ENCODE measurements around the gene TPD52L2. TPM values are rescaled to one million over a fixed set of nuclear protein-coding genes. Genes with fewer than 3 reads are reported as not detected.
"Not testable (repeated sequence)": the region's sequence is repeated elsewhere in the genome, so short reads cannot be mapped to it uniquely, and the experiment has no call there.

The TPD52L2 gene
- total RNA-seq, 1 donor from 2014 or later, result 22.4 TPM

DNA sequence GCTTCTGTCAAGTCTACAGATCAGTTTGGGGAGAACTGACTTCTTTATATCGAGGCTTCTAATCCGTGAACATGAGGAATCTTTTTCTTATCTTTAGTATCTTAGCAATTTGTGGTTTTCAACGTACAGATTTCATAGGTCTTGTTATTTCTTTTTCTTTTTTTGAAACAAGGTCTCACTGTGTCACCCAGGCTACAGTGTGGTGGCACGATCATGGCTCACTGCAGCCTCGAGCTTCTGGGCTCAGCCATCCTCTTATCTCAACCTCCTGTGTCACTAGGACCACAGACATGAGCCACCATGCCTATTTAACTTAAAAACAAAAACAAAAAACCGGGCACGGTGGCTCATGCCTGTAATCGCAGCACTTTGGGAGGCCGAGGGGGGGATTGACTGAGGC is 59.2 kb downstream of the TPD52L2 start:
- FAIRE-seq (no peak), DNase-seq (ENCODE audit: low spot score in 2 of 2) (no peak)

- no peak for FAIRE-seq
- no peak for DNase-seq (ENCODE audit: low spot score in 2 of 2)
Observed at GRCh38 chr20:63926298-63926697, 61.2 kb downstream of the TPD52L2 start.

DNA sequence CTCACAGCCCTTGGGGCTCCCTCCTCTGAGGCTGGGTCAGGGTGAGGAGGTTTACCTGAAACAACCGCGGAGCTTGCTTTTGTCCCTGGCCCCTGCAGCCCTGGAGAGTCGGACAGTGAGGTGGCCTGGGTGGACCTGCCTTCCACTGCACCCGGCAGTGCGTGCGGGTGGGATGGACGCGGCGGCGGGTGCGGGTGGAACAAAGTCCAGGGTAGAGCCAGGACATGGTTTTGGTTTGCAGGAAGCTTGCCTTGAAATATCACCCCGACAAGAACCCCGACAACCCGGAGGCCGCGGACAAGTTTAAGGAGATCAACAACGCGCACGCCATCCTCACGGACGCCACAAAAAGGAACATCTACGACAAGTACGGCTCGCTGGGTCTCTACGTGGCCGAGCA is 64.0 kb downstream of the TPD52L2 start:
- DNase-seq (ENCODE audit: low spot score in 2 of 2) (no peak), FAIRE-seq (no peak)

DNA sequence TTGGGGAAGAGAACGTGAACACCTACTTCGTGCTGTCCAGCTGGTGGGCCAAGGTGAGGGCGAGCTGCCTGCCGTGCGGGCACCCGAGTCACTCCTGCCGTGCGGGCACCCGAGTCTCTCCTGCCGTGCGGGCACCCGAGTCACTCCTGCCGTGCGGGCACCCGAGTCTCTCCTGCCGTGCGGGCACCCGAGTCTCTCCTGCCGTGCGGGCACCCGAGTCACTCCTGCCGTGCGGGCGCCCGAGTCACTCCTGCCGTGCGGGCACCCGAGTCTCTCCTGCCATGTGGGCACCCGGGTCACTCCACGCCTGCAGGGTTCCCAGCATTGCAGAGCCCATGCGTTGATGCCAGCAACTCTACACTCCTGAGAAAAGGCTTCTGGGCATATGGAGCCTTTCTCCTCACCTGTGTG is 64.4 kb downstream of the TPD52L2 start:
- not testable (repeated sequence) for DNase-seq (ENCODE audit: low spot score in 2 of 2); FAIRE-seq

GRCh38 chr20:63930971-63931553 is 66.0 kb downstream of the TPD52L2 start:
- FAIRE-seq, result no peak
- DNase-seq (ENCODE audit: low spot score in 2 of 2), result no peak

GRCh38 chr20:63931735-63932134 is 66.7 kb downstream of the TPD52L2 start:
- no peak for FAIRE-seq
- DNase-seq (ENCODE audit: low spot score in 2 of 2), result no peak

DNA sequence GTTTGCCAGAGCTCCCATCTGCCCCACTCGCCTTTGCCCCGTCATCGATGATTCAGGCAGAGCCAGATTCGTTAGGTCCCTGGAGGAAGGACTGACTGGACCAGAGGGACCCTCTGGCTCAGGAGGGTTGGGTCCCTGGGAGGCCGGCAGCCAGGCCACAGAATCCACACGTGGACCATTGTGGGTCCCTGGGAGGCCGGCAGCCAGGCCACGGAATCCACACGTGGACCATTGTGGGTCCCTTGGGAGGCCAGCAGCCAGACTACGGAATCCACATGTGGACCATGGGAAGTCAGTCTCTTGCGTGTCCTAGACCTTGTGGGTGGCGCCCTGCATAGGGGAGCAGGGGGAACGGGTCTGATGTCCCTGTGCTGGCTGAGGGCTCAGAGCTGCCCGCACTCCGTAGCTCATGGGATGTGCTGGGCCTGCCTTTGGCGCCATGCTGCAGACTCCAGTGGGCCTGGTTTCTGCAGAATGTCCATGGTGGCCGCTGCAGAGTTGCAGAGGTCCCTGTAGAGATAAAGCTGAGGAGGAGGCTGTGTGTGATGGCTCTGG is 67.6 kb downstream of the TPD52L2 start:
- DNase-seq (ENCODE audit: low spot score in 2 of 2) (no peak), FAIRE-seq (no peak)

- DNase-seq (ENCODE audit: low spot score in 2 of 2) (no peak), FAIRE-seq (no peak)
Observed at GRCh38 chr20:63933646-63934045, 68.6 kb downstream of the TPD52L2 start.

- no peak for DNase-seq (ENCODE audit: low spot score in 2 of 2)
- FAIRE-seq, result no peak
Observed at GRCh38 chr20:63934271-63935068, 69.4 kb downstream of the TPD52L2 start.

DNA sequence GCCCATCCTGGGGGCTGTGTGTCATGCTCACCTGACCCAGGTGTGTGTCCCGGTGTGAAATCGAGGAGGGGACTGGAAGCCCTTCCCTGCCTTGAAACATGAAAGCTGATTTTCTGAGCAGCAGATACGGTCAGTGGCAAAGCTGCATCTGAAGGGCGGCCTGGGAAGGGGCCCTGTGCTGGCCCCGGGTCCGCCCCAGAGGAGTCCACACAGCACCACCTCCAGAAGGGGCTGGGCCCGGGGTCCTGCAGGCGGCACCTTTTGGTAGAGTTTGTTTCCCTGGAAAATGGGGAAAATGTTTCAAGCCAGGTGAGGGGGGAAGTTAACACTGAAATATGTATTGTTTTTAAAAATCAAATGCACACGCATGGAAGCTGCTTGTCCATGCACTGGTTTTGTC is 70.4 kb downstream of the TPD52L2 start:
- DNase-seq (ENCODE audit: low spot score in 2 of 2) (no peak), FAIRE-seq (no peak)

DNA sequence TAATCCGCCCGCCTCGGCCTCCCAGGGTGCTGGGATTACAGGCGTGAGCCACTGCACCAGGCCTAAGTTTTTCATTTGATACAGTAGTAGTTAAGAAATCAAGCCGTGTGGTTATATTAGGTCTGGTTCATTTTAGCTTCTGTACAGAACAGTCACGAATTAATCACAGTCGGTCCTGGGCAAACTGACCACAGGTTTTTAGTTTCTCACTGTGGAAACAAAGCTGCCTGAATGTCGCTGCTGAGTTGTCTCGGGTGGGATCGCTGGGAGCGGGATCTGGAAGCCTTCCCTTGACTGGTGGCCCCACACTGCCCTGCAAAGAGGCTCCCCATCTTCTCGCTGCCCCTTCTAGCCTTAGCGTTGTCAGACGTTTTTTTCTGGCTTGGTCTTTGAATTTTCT is 72.5 kb downstream of the TPD52L2 start:
- DNase-seq (ENCODE audit: low spot score in 2 of 2) (no peak), FAIRE-seq (no peak)

- FAIRE-seq (no peak), DNase-seq (ENCODE audit: low spot score in 2 of 2) (no peak)
Observed at GRCh38 chr20:63939061-63939935, 74.2 kb downstream of the TPD52L2 start.

DNA sequence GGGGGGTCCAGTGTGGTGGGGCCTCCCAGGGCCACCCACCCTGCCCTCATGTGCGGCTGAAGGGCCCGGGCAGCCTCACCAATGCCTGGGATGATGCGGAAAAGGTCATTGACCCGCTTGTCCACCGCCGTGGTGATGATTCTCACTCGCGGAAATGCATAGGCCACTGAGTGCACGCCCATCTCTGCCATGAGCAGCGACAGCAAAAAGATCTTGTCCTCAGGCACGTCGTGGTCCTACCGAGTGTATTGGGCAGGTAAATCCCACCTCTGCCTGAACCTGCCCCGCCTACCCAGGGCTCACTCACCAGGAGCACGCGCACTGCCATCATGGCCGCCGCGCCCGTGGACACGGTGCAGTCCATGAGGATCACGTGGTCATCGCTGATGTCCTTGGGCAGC is 75.0 kb downstream of the TPD52L2 start:
- FAIRE-seq (no peak), DNase-seq (ENCODE audit: low spot score in 2 of 2) (no peak)

GRCh38 chr20:63940472-63941266 is 75.6 kb downstream of the TPD52L2 start:
- FAIRE-seq (no peak), DNase-seq (ENCODE audit: low spot score in 2 of 2) (no peak)

Small RNAs within 50 kb of the gene (small RNA-seq; reads per million reads assigned to genes)
- gene MIR941-2, result not detected
- not detected for gene MIR941-4
- gene MIR941-5, result not detected
- 0.15 reads per million for gene RNU1-134P

Other genes with a start within 250 kb of the TPD52L2 start
- gene GMEB2, start 238.2 kb upstream of the TPD52L2 start, total RNA-seq, result 6.1 TPM
- 104 TPM for gene STMN3, start 211.8 kb upstream of the TPD52L2 start, total RNA-seq
- gene RTEL1, start 207.0 kb upstream of the TPD52L2 start, total RNA-seq, result 8.2 TPM
- not detected for gene TNFRSF6B, start 168.6 kb upstream of the TPD52L2 start, total RNA-seq
- 18.3 TPM for gene ARFRP1, start 157.3 kb upstream of the TPD52L2 start, total RNA-seq
- gene ZGPAT, start 157.2 kb upstream of the TPD52L2 start, total RNA-seq, result 6.5 TPM
- gene LIME1, start 128.6 kb upstream of the TPD52L2 start, total RNA-seq, result 4.9 TPM
- gene SLC2A4RG, start 125.5 kb upstream of the TPD52L2 start, total RNA-seq, result 1.2 TPM
- gene ZBTB46, start 34.0 kb upstream of the TPD52L2 start, total RNA-seq, result 22.4 TPM
- gene ABHD16B, start 3.8 kb upstream of the TPD52L2 start, total RNA-seq, result not detected
- 102 TPM for gene DNAJC5, start 29.9 kb downstream of the TPD52L2 start, total RNA-seq
- 14.3 TPM for gene UCKL1, start 91.1 kb downstream of the TPD52L2 start, total RNA-seq
- 15.9 TPM for gene ZNF512B, start 104.7 kb downstream of the TPD52L2 start, total RNA-seq
- gene SAMD10, start 114.4 kb downstream of the TPD52L2 start, total RNA-seq, result 5.7 TPM
- gene PRPF6, start 115.9 kb downstream of the TPD52L2 start, total RNA-seq, result 81.9 TPM
- 1.2 TPM for gene C20orf204, start 170.9 kb downstream of the TPD52L2 start, total RNA-seq
- 0.41 TPM for gene SOX18, start 184.4 kb downstream of the TPD52L2 start, total RNA-seq
- 36.7 TPM for gene TCEA2, start 197.9 kb downstream of the TPD52L2 start, total RNA-seq
- 7.7 TPM for gene RGS19, start 214.2 kb downstream of the TPD52L2 start, total RNA-seq
- gene OPRL1, start 214.8 kb downstream of the TPD52L2 start, total RNA-seq, result 13.5 TPM
- 2.9 TPM for gene LKAAEAR1, start 219.1 kb downstream of the TPD52L2 start, total RNA-seq
- 0.41 TPM for gene NPBWR2, start 242.3 kb downstream of the TPD52L2 start, total RNA-seq